ENCODE measurements around the gene EDARADD.

The EDARADD gene

DNA sequence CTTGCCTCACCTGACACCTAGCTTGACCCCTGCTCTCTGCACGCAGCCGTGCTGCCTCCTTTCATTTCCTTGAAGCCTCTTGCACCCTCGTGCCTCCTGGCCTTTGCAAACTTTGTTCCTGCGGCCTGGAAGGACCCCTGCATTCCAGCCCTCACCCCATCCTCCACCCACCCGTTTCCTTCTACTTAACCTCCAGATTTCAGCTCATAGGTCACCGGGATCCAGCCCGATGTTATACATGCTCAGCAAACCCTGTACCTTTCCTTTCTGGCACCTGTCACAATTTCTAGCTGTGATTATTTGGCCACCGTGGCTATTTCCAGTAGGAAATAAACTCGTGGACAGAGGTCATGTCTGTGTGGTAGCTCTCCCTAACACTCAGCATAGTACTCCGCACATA is 4.5 kb downstream of the EDARADD start:
- Histone ChIP-seq H3K4me1 (ENCODE audit: insufficient read depth, low read length, severe bottlenecking) (no peaks in the 10 kb centered on the region), H3K9me2 (ENCODE audit: low read depth, low read length) (no peaks in the 10 kb centered on the region), H2AFZ (ENCODE audit: low read length) (no peak overlapping the region), H4K20me1 (ENCODE audit: insufficient read depth, low read length) (no peaks in the 10 kb centered on the region), H3K27ac (ENCODE audit: low read depth, low read length, poor library complexity, severe bottlenecking) (no peak overlapping the region), H3K9ac (ENCODE audit: low read length) (no peak overlapping the region), H3K27me3 (ENCODE audit: insufficient read depth, low read length) (no peaks in the 10 kb centered on the region; the same call in 1 of the 2 replicates), H3K79me2 (ENCODE audit: insufficient read depth, low read length) (no peaks in the 10 kb centered on the region), H3K36me3 (ENCODE audit: insufficient read depth, low read length) (no peaks in the 10 kb centered on the region), H3K9me3 (ENCODE audit: low read length) (no peaks in the 10 kb centered on the region), H3K4me3 (ENCODE audit: low read depth, low read length, poor library complexity, severe bottlenecking) (no peak overlapping the region), H3K4me2 (ENCODE audit: low read length) (no peak overlapping the region), H3F3A (ENCODE audit: insufficient read depth, low read length) (no peaks in the 10 kb centered on the region)
- TF ChIP-seq, protein P1, sequence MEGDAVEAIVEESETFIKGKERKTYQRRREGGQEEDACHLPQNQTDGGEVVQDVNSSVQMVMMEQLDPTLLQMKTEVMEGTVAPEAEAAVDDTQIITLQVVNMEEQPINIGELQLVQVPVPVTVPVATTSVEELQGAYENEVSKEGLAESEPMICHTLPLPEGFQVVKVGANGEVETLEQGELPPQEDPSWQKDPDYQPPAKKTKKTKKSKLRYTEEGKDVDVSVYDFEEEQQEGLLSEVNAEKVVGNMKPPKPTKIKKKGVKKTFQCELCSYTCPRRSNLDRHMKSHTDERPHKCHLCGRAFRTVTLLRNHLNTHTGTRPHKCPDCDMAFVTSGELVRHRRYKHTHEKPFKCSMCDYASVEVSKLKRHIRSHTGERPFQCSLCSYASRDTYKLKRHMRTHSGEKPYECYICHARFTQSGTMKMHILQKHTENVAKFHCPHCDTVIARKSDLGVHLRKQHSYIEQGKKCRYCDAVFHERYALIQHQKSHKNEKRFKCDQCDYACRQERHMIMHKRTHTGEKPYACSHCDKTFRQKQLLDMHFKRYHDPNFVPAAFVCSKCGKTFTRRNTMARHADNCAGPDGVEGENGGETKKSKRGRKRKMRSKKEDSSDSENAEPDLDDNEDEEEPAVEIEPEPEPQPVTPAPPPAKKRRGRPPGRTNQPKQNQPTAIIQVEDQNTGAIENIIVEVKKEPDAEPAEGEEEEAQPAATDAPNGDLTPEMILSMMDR (IDR thresholded peaks at IDR 0.05; ENCODE audit: low read length) = no peak
- TF ChIP-seq EZH2 (IDR thresholded peaks at IDR 0.05; ENCODE audit: borderline replicate concordance, low read length) = no peak

DNA sequence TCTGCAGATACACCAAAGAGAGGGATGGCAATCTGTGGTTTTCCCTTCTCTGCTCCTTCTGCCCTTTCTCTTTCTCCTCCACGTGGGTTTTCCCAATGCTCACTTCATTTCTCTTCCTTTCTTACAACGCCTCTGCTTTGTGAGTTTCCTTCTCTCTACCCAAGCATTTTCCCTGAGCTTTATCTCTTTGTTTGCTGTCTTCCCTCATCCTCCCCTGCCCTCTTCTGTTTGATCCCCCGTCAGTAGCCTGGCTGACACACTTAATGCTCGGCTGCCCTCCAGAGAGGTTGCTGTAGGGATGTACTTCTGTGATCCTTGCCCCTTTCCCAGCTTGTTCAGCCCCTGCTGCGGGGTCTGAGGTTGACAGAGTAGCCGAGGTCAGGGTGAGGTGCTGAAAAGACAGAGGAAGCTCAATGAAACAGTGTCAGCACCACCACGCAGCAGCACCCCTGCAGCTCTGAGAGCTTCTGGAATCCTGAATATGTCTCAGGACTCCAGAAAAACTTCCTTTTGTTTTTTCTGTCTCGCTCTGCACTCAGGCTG is 6.0 kb downstream of the EDARADD start:
- Histone ChIP-seq H3K9ac (ENCODE audit: low read length) (no peak overlapping the region), H3K4me2 (ENCODE audit: low read length) (no peak overlapping the region), H3K79me2 (ENCODE audit: insufficient read depth, low read length) (no peaks in the 10 kb centered on the region), H3K27me3 (ENCODE audit: insufficient read depth, low read length) (no peaks in the 10 kb centered on the region), H3K4me3 (ENCODE audit: low read depth, low read length, poor library complexity, severe bottlenecking) (no peak overlapping the region), H3K9me3 (ENCODE audit: low read length) (no peaks in the 10 kb centered on the region), H3K27ac (ENCODE audit: low read depth, low read length, poor library complexity, severe bottlenecking) (no peak overlapping the region), H3K36me3 (ENCODE audit: insufficient read depth, low read length) (no peaks in the 10 kb centered on the region), H3K9me2 (ENCODE audit: low read depth, low read length) (no peaks in the 10 kb centered on the region), H2AFZ (ENCODE audit: low read length) (no peak overlapping the region), H3K4me1 (ENCODE audit: insufficient read depth, low read length, severe bottlenecking) (no peaks in the 10 kb centered on the region), H3F3A (ENCODE audit: insufficient read depth, low read length) (no peaks in the 10 kb centered on the region), H4K20me1 (ENCODE audit: insufficient read depth, low read length) (no peaks in the 10 kb centered on the region)
- TF ChIP-seq EZH2 (IDR thresholded peaks at IDR 0.05; ENCODE audit: borderline replicate concordance, low read length) = no peak
- TF ChIP-seq, protein P1 (IDR thresholded peaks at IDR 0.05; ENCODE audit: low read length) = no peak

DNA sequence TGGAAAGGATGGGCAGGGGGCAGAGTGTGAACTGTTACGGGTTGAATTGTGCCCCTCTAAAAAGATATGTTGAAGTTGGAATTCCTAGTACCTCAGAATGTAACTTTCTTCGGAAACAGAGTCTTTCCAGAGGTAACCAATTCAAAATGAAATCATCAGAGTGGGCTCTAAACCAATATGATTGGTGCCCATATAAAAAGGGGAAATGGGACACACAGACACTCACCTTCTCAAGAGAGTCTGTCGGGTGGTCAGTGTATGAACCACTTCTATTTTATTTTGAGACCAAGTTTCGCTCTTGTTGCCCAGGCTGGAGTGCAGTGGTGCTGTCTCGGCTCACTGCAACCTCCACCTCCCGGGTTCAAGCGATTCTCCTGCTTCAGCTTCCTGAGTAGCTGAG is 7.6 kb downstream of the EDARADD start:
- no peaks in the 10 kb centered on the region for H4K20me1 ChIP-seq (ENCODE audit: insufficient read depth, low read length)
- H3K79me2 ChIP-seq (ENCODE audit: insufficient read depth, low read length) = no peaks in the 10 kb centered on the region
- H3K36me3 ChIP-seq (ENCODE audit: insufficient read depth, low read length) = no peaks in the 10 kb centered on the region
- no peak overlapping the region for H3K9ac ChIP-seq (ENCODE audit: low read length)
- 0 out of 2 replicates have a peak, but pooled peaks cover under 1% of the 10 kb centered on the region for H3K27me3 ChIP-seq (ENCODE audit: insufficient read depth, low read length)
- no peak overlapping the region for H2AFZ ChIP-seq (ENCODE audit: low read length)
- no peak overlapping the region for H3K4me2 ChIP-seq (ENCODE audit: low read length)
- H3K4me3 ChIP-seq (ENCODE audit: low read depth, low read length, poor library complexity, severe bottlenecking) = no peak overlapping the region
- H3K9me2 ChIP-seq (ENCODE audit: low read depth, low read length) = no peaks in the 10 kb centered on the region
- no peaks in the 10 kb centered on the region for H3K4me1 ChIP-seq (ENCODE audit: insufficient read depth, low read length, severe bottlenecking)
- TF ChIP-seq EZH2 (IDR thresholded peaks at IDR 0.05; ENCODE audit: borderline replicate concordance, low read length) = no peak
- TF ChIP-seq, protein P1 (IDR thresholded peaks at IDR 0.05; ENCODE audit: low read length) = no peak
- no peaks in the 10 kb centered on the region for H3K9me3 ChIP-seq (ENCODE audit: low read length)
- H3K27ac ChIP-seq (ENCODE audit: low read depth, low read length, poor library complexity, severe bottlenecking) = no peak overlapping the region
- H3F3A ChIP-seq (ENCODE audit: insufficient read depth, low read length) = no peaks in the 10 kb centered on the region

Measured in OCI-LY1 (cell line).